Natural killer cell treated with Interleukin-12 subunit alpha and Interleukin-12 subunit beta and Interleukin-15 and Interleukin-18, amount 100 ng/mL, for 72 hours (primary cell): ENCODE results near the gene ELP4. TPM values are rescaled to one million over a fixed set of nuclear protein-coding genes. Genes with fewer than 3 reads are reported as not detected.

ENCODE experiments used
- ATAC-seq, 2 donors: fragments of 150-1000 bp; cut with Tn5 transposase in 1 of 2; sonication (Bioruptor Pico), chemical (Tn5 transposase) in 1 of 2; 2 replicates each; pipeline ENCODE4 v1.10.0; 2021
- DNase-seq: peaks from one replicate; pipeline ENCODE4 v3.0.0; 2022; ENCODE audit warnings: low spot score
- H3K27ac Mint-ChIP-seq, 2 donors: 1 replicate in 1 of 2; 2 replicates in 1 of 2; pipeline ENCODE4 v1.8.0; 2022; ENCODE audit warnings: mixed read lengths in 2 of 2, mild to moderate bottlenecking in 1 of 2, moderate library complexity in 1 of 2
- H3K27me3 Mint-ChIP-seq, 2 donors: 1 replicate in 1 of 2; 2 replicates in 1 of 2; pipeline ENCODE4 v1.8.0; 2022; ENCODE audit warnings: mixed read lengths in 2 of 2
- H3K36me3 Mint-ChIP-seq: one replicate; pipeline ENCODE4 v1.8.0; 2022; ENCODE audit warnings: mixed read lengths
- H3K4me1 Mint-ChIP-seq, 2 donors: 1 replicate in 1 of 2; 2 replicates in 1 of 2; pipeline ENCODE4 v1.8.0; 2022; ENCODE audit warnings: low read depth in 2 of 2, mixed read lengths in 2 of 2, mild to moderate bottlenecking in 1 of 2
- H3K4me3 Mint-ChIP-seq: one replicate; pipeline ENCODE4 v1.8.0; 2022; ENCODE audit warnings: mixed read lengths
- H3K9me3 Mint-ChIP-seq: 2 replicates; pipeline ENCODE4 v1.8.0; 2022; ENCODE audit warnings: mixed read lengths
- total RNA-seq, 2 donors: library from RNA; stranded (reverse); gene quantifications; one replicate each; pipeline ENCODE4 v1.2.3, GENCODE V29; 2022

Gene ELP4
- total RNA-seq, 2 donors from 2014 or later: 20.6 to 24.3 TPM

DNA sequence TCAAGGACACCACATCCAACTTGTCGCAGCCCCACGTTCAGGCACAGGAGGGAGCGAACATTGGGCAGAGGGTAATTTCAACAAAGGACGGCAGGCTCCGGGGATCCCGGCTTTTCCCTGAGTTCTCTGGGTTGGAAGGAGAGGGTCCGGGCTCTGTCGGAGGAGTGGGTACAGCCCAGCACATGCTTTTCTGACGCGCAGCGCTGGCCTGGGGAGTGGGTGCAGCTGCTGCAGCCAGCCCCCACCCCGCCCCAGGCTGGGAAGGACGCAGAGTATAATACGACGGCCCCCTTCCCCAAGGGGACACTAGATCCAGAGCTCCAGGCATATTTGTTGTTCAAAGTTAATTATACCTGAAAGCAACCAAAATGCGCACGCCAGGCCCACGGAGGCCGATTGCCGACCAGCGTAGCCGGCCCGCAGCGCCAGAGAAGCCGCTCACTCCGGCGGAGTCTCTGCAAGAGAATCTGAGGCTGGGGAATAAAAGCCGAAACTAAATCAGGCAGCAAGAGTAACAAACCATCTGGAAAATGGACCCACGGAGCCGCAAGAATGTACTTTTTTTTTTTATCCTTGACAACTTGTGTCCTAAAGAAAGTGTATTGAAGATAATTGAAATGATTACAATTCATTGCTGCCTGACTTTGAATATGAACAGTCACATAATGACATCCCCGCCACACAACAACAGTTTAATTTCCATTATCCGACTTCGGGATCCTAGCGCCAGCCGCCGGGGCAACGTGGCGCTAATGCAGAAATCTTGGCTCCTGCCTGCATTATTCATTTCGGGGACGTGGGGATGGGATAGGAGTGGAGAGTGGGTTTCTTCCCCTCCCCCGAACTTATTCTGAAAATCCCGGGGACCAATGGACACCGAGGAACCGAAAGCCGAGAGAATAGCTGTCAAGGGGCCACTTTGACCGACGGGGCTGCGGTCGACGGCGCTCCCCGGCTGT lies 315.6 kb downstream of the ELP4 start:
- peaks cover 0 to 14% of the 10 kb centered on the region in 2 donors for H3K4me1 Mint-ChIP-seq
- H3K36me3 Mint-ChIP-seq: peaks cover 8% of the 10 kb centered on the region
- DNase-seq (no peak), ATAC-seq (no peak)
- H3K9me3 Mint-ChIP-seq: no peaks in the 10 kb centered on the region
- no peak overlapping the region for H3K4me3 Mint-ChIP-seq
- H3K27me3 Mint-ChIP-seq: peaks cover 58 to 74% of the 10 kb centered on the region in 2 donors
- H3K27ac Mint-ChIP-seq: no peak overlapping the region

DNA sequence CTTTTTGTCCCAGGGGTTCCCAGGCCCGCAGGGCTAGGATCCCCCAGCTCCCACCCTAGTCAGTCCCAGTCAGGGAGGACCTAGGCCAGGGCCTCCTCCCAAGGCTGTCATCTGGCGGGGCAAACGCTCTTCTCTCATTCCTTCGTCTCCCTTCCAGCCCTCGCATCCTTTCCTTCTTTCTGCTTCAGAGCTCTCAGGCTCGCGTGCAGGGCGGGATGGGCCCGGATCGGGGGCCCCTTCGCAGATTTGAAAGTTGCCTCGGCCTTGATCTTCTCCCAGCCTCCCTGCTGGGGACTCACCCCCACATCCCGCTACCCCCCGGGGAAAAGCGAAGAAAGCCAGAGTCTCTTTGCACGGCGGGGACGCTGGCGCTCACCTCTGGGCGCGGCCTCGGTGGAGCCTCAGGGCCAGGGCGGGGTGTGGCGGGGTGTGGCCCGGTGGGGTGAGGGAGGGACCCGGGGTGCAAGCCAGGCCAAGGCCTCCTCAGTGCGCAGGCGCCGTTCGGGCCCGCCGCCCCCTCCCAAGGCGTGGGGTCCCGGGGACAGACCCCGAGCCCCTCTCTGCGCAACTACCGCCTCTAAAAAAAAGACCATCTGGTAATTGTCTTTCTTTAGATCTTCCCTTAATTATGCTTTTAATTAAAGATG lies 316.4 kb downstream of the ELP4 start:
- H3K4me1 Mint-ChIP-seq: peaks cover 0 to 14% of the 10 kb centered on the region in 2 donors
- no peak overlapping the region for H3K27ac Mint-ChIP-seq
- no peak overlapping the region for H3K4me3 Mint-ChIP-seq

DNA sequence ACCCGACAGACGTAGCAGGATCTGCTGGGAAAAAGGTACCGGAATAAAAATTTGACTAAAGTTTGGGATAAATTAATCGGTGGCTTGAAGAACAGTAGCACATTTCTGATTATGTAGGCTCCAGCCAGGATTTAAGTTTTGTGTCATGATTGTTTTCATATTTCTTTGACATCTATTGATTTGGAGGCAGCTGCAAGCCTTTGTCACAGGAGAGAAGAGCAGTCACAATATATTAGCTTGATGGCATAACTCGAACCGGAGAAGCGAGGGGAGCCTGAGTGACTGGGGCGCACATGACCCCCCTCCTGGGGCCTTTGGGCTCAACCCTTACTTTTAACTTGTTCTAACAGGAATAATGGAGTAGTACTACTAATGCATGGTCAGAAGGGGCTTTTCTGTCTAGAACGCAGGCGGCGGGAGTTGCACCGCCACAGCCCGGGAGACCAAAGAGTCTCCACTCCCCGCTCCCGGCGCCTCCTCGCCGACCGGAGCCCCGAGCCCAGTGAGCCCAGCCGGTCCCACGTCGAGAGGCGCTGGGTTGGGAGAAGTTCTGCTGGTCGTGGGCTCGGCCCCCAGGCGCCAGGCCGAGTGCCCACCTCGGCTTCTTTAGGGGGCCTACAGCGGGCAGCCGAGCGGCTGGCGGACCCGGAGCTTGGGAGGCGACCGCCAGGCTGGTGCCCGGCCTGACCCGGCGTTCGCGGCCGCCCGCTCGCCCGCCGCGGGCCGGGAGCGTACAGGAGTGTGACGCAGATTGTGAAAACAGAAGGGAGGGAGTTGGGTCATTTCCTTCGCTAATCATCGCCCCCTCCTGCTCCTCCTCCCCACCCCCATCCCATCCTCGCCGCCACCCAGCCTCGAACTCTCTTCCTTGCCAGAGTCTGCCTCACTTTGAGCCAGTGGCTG lies 317.2 kb downstream of the ELP4 start:
- H3K4me3 Mint-ChIP-seq: peak overlapping the region; percentile 2
- peaks cover 0 to 14% of the 10 kb centered on the region in 2 donors for H3K4me1 Mint-ChIP-seq

More for the DNA sequence above, 316.4 kb downstream of the ELP4 start:
- no peaks in the 10 kb centered on the region for H3K9me3 Mint-ChIP-seq
- peaks cover 8% of the 10 kb centered on the region for H3K36me3 Mint-ChIP-seq
- peaks cover 58 to 77% of the 10 kb centered on the region in 2 donors for H3K27me3 Mint-ChIP-seq
- DNase-seq: no peak
- no peak for ATAC-seq

DNA sequence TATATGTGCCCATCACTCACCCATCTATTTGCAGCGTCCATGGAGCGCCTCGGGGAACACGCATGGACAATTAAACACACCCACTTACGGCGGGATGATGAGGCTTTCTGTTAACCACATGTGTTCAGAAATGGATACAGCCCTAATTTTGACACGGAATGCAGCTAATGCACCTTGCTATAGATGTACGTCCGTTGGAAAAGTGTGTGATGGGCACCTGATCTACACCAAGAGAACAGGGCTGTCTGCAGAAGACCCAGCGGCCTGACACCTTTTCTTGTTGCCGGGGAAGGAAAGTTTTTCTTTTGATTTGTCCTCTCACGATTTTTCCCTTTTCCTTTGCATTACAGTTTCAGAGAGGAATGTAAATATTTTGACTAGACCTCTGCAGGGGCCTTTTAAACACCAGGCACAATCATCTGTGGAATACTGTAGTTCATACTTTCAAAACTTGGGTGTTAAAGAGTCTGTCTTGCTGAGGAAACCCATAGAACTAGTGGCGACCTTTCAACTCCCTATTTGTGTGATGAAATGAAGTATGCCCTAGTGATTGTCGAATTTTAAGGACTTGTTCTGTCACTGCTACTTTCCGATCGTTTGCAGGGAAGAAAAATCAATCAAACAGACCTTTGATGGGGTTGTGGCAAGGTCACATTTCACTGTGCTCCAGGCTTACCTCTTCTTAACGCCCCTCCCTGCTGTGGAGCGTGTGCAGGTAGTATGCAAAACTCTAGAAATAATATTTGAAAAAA lies 318.1 kb downstream of the ELP4 start:
- Mint-ChIP-seq H3K4me1 (peaks cover 0 to 14% of the 10 kb centered on the region in 2 donors), H3K4me3 (no peak overlapping the region), H3K9me3 (no peaks in the 10 kb centered on the region), H3K27ac (no peak overlapping the region), H3K27me3 (peaks cover 47 to 61% of the 10 kb centered on the region in 2 donors), H3K36me3 (peaks cover 4% of the 10 kb centered on the region)
- DNase-seq (no peak), ATAC-seq (no peak)

More for the DNA sequence above, 317.2 kb downstream of the ELP4 start:
- DNase-seq: no peak
- Mint-ChIP-seq H3K36me3 (peaks cover 4% of the 10 kb centered on the region), H3K27me3 (peaks cover 52 to 69% of the 10 kb centered on the region in 2 donors), H3K9me3 (no peaks in the 10 kb centered on the region), H3K27ac (no peak overlapping the region)
- no peak for ATAC-seq

DNA sequence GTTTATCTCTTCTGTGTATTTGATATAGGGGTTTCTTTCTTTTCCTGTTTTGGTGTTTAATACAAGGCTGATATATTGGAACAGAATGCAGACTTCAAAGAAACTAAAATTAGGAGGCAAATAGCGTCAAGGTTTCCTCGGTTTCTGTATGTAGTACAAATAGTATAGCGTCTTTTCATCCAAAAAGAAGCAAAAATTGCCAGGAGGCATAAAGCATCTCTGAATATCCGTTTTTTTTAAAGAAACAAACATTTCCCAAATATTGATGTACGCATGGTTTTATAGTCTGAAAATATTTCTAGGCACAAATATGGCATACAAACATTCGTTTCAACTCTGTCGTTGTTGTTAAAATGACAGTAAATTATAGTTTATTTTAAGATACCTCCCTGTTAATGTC lies 318.6 kb downstream of the ELP4 start:
- ATAC-seq: no peak
- no peak for DNase-seq
- peaks cover 4% of the 10 kb centered on the region for H3K36me3 Mint-ChIP-seq
- no peak overlapping the region for H3K27ac Mint-ChIP-seq
- H3K9me3 Mint-ChIP-seq: no peaks in the 10 kb centered on the region
- peaks cover 42 to 55% of the 10 kb centered on the region in 2 donors for H3K27me3 Mint-ChIP-seq
- H3K4me3 Mint-ChIP-seq: no peak overlapping the region
- H3K4me1 Mint-ChIP-seq: peaks cover 0 to 14% of the 10 kb centered on the region in 2 donors

DNA sequence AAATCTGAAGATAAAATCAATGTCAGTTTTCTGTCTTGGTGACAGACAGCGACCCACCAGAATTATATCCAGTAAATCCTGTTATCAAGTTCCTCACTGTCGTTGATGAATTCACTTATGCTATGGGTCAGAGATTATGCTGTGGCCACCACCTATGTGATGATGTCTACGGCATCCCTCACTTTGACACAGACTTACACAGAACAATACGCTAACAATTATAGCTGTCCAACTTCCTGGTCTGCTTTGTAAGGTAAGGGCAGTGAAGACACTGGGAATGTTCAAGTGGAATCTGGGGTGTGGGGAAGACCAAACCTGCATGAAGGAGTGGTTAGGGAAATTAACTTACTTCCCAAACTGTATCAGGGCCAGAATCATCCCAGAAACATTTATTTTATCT lies 320.8 kb downstream of the ELP4 start:
- Mint-ChIP-seq H3K9me3 (no peaks in the 10 kb centered on the region), H3K36me3 (peaks cover 4% of the 10 kb centered on the region), H3K4me1 (peaks cover 0 to 11% of the 10 kb centered on the region in 2 donors), H3K27ac (no peak overlapping the region), H3K27me3 (peaks cover 31 to 39% of the 10 kb centered on the region in 2 donors), H3K4me3 (no peak overlapping the region)
- no peak for ATAC-seq
- no peak for DNase-seq

DNA sequence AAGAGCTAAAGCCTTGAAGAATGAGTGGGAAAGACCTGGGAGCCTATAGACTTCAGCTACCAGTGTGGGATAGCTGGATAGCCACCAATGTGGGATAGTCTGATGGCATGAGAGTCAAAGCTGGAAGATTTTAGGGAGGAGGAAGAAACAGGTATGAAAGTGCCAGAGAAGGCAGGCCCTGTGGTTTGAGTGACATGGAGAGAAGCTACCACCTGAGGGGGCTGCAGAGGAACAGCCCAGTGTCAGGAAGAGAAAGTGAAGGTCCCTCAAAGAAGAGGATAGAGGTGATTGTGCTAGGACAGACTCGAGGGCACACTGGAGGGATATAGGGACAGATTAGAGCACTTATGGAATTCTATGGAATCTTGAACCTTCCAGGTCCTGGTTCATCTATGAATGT lies 324.7 kb downstream of the ELP4 start:
- Mint-ChIP-seq H3K9me3 (no peaks in the 10 kb centered on the region), H3K27me3 (peaks cover 9 to 12% of the 10 kb centered on the region in 2 donors), H3K36me3 (peaks cover 2% of the 10 kb centered on the region), H3K4me1 (no peaks in the 10 kb centered on the region), H3K4me3 (no peak overlapping the region), H3K27ac (no peak overlapping the region)
- ATAC-seq: no peak
- DNase-seq: no peak

Other genes starting within 250 kb of the ELP4 start
- under 1 TPM in 1 of 2 donors, not detected in 1; 0.14 TPM for gene DCDC1, start 140.0 kb upstream of the ELP4 start, total RNA-seq
- 10 to 100 TPM; 16.7 to 16.8 TPM for gene DNAJC24, start 139.9 kb upstream of the ELP4 start, total RNA-seq
- gene IMMP1L, start 145 bp upstream of the ELP4 start, total RNA-seq: 10 to 100 TPM; 24.9 TPM